ENCODE measurements around the gene DCBLD2. TPM values are rescaled to one million over a fixed set of nuclear protein-coding genes. Genes with fewer than 3 reads are reported as not detected.

Gene DCBLD2, protein sequence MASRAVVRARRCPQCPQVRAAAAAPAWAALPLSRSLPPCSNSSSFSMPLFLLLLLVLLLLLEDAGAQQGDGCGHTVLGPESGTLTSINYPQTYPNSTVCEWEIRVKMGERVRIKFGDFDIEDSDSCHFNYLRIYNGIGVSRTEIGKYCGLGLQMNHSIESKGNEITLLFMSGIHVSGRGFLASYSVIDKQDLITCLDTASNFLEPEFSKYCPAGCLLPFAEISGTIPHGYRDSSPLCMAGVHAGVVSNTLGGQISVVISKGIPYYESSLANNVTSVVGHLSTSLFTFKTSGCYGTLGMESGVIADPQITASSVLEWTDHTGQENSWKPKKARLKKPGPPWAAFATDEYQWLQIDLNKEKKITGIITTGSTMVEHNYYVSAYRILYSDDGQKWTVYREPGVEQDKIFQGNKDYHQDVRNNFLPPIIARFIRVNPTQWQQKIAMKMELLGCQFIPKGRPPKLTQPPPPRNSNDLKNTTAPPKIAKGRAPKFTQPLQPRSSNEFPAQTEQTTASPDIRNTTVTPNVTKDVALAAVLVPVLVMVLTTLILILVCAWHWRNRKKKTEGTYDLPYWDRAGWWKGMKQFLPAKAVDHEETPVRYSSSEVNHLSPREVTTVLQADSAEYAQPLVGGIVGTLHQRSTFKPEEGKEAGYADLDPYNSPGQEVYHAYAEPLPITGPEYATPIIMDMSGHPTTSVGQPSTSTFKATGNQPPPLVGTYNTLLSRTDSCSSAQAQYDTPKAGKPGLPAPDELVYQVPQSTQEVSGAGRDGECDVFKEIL
- polyA plus RNA-seq (2012; ENCODE audit: missing spikeins), result 6.5 TPM

DNA sequence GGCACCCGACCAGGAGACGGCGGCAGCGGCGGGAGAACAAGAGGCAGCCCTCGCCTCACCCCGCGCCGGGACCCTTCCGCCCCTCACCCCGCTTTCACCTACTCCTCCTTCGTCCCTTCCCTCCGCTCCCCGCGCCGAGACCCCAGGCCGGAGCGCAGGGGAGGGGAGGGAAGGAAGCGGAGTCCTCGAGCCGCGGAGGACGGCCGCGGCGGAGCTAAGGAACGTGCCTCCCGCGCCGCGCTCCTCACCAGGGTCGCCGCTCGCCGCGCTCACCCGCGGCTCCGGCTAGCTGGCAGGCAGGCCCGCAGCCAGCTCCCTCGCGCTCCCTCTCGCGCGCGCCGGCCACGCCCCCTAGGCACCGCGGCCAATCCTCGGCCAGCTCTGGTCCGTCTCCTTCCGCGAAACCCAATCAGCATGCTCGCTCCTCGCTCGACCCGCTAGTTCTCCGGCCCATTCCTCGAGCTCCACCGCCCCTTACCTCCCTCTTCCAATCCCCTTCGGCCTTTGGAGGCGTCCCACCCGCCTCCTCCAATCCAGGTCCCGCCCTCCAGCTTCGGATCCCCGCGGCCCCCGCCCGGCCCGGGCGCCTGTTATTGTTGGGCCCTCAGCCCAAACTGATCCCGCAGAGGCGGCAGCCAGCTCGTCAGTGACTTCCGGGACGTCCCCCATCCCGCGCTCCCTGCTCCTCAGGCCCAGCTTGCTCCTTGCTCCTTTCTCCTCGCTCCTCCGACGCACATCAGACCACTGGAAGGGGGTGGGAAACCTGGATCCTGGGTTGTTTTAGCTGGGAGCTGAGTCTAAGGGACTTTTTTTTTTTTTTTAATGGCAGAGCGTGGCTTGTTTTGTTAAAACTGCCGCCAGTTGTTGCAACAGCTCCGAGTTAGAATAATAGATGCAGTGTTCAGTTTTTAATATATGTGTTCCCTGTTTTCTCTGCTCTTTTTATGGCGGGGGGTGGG is at the start of gene DCBLD2:
DCBLD2 (minus strand) TSS at position 304 of the 959 bp plus-strand sequence. CDS start 369 bp downstream, outside the sequence.
- DNase-seq (ENCODE audit: insufficient read length) (peak; percentile 97), FAIRE-seq (peak; percentile 100)
- TF ChIP-seq POLR2A (IDR thresholded peaks at IDR 0.05; ENCODE audit: low read depth, low read length) (peak; percentile 91), POLR2AphosphoS5 (IDR thresholded peaks at IDR 0.05; ENCODE audit: low read depth, low read length) (peak; percentile 87), TAF1 (IDR thresholded peaks at IDR 0.05; ENCODE audit: borderline replicate concordance, low read depth, low read length) (peak; percentile 49)

- TF ChIP-seq POLR2A (IDR thresholded peaks at IDR 0.05; ENCODE audit: low read depth, low read length), result no peak
- no peak for DNase-seq (ENCODE audit: insufficient read length)
- FAIRE-seq, result no peak
Measured at GRCh38 chr3:98945666-98946065, 44.2 kb upstream of the DCBLD2 start.

GRCh38 chr3:98945101-98945524 is 43.6 kb upstream of the DCBLD2 start:
- FAIRE-seq, result no peak
- TF ChIP-seq POLR2A (IDR thresholded peaks at IDR 0.05; ENCODE audit: low read depth, low read length) (no peak), TAF1 (IDR thresholded peaks at IDR 0.05; ENCODE audit: borderline replicate concordance, low read depth, low read length) (no peak), POLR2AphosphoS5 (IDR thresholded peaks at IDR 0.05; ENCODE audit: low read depth, low read length) (no peak)
- no peak for DNase-seq (ENCODE audit: insufficient read length)

GRCh38 chr3:98930413-98930812 is 28.9 kb upstream of the DCBLD2 start:
- TF ChIP-seq POLR2AphosphoS5 (IDR thresholded peaks at IDR 0.05; ENCODE audit: low read depth, low read length) (no peak), TAF1 (IDR thresholded peaks at IDR 0.05; ENCODE audit: borderline replicate concordance, low read depth, low read length) (no peak), POLR2A (IDR thresholded peaks at IDR 0.05; ENCODE audit: low read depth, low read length) (no peak)
- DNase-seq (ENCODE audit: insufficient read length) (no peak), FAIRE-seq (no peak)

GRCh38 chr3:98921957-98922356 is 20.5 kb upstream of the DCBLD2 start:
- DNase-seq (ENCODE audit: insufficient read length) (no peak), FAIRE-seq (no peak)
- TF ChIP-seq POLR2A (IDR thresholded peaks at IDR 0.05; ENCODE audit: low read depth, low read length) (no peak), TAF1 (IDR thresholded peaks at IDR 0.05; ENCODE audit: borderline replicate concordance, low read depth, low read length) (no peak), POLR2AphosphoS5 (IDR thresholded peaks at IDR 0.05; ENCODE audit: low read depth, low read length) (no peak)

DNA sequence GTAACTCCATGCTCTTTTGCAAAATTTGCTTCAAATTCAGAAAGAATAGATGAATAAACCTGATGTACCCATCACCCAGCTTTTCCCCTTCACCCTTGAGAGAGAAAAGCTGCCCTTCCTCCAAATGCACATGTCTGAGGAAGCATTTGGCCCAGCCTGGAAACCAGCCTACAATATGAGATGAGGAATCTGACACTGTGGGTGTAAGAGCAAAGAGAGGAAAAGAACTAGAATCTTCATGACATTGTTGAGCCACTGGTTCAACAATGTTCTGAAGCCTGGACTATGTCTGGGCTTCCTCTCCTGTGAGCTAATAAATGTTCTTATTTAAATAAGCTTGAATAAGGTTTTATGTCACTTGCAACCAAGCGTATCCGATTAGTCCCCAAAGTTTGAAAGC is 18.7 kb upstream of the DCBLD2 start:
- FAIRE-seq, result no peak
- no peak for DNase-seq (ENCODE audit: insufficient read length)
- TF ChIP-seq TAF1 (IDR thresholded peaks at IDR 0.05; ENCODE audit: borderline replicate concordance, low read depth, low read length) (no peak), POLR2A (IDR thresholded peaks at IDR 0.05; ENCODE audit: low read depth, low read length) (no peak), POLR2AphosphoS5 (IDR thresholded peaks at IDR 0.05; ENCODE audit: low read depth, low read length) (no peak)

DNA sequence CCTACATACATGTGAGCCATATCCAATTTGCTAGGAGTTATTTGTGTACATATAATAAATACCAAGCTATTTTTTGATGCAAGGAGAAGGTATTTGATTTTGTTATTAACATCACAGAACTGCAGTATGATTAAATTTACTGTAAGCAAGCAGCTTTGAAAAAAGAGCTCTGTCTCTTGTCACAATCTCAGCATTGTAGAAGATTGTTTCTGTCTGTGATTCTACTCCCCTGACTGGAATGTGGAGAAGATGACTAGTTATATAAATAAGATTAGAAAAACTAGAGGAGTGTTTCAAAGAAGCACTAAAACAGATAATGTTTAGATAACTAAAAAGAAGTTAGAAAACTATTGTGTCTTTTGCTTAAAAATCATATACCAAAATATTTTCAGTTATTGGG is 17.1 kb upstream of the DCBLD2 start:
- DNase-seq (ENCODE audit: insufficient read length), result no peak
- FAIRE-seq, result no peak
- TF ChIP-seq POLR2AphosphoS5 (IDR thresholded peaks at IDR 0.05; ENCODE audit: low read depth, low read length), result no peak
- TF ChIP-seq TAF1 (IDR thresholded peaks at IDR 0.05; ENCODE audit: borderline replicate concordance, low read depth, low read length), result no peak
- TF ChIP-seq POLR2A (IDR thresholded peaks at IDR 0.05; ENCODE audit: low read depth, low read length), result no peak

- DNase-seq (ENCODE audit: insufficient read length) (no peak), FAIRE-seq (no peak)
- TF ChIP-seq POLR2A (IDR thresholded peaks at IDR 0.05; ENCODE audit: low read depth, low read length) (no peak), TAF1 (IDR thresholded peaks at IDR 0.05; ENCODE audit: borderline replicate concordance, low read depth, low read length) (no peak), POLR2AphosphoS5 (IDR thresholded peaks at IDR 0.05; ENCODE audit: low read depth, low read length) (no peak)
Measured at GRCh38 chr3:98917608-98918007, 16.1 kb upstream of the DCBLD2 start.

DNA sequence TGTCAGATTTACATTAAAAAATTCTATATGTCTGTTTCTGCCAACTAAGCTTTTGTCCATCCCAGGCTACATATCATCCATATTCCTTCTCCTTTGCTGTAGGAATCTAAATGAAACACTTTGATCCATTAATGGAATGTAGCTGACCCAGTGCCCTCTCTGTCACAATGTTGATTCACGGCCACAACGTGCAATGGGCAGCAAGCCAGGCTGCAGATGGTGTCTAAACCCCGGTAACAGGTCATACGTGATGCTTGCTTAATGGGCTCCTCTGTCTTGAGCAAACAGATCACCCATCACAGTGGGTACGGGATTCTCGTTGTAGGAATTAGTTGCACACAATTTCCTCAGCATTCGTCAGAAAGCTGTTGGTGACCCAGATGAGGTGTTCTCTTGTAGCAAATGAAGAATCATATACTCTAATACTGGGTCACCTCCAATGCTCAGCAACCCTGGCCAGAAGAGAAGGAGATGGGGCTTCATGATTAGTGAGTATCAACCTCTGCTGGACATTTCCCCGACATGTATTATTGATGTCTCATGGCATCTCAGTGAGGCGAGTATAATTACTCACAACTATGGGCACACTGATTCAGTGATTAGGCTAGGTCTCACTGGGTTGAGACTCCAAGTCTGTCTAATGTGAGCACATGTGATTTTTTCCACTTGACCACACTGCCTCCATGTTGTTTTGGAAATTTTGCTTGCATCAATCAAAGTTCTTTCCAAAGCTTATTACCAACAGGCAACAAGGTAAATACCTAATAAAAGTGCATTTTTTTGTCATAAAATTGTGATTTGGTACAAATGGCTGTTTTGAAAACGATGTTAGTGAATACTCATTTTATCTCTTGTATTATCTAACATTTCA is 12.9 kb upstream of the DCBLD2 start:
- TF ChIP-seq POLR2A (IDR thresholded peaks at IDR 0.05; ENCODE audit: low read depth, low read length) (no peak), POLR2AphosphoS5 (IDR thresholded peaks at IDR 0.05; ENCODE audit: low read depth, low read length) (no peak), TAF1 (IDR thresholded peaks at IDR 0.05; ENCODE audit: borderline replicate concordance, low read depth, low read length) (no peak)

GRCh38 chr3:98912448-98912847 is 11.0 kb upstream of the DCBLD2 start:
- FAIRE-seq (no peak), DNase-seq (ENCODE audit: insufficient read length) (no peak)
- TF ChIP-seq POLR2AphosphoS5 (IDR thresholded peaks at IDR 0.05; ENCODE audit: low read depth, low read length), result no peak
- TF ChIP-seq POLR2A (IDR thresholded peaks at IDR 0.05; ENCODE audit: low read depth, low read length), result no peak
- no peak for TF ChIP-seq TAF1 (IDR thresholded peaks at IDR 0.05; ENCODE audit: borderline replicate concordance, low read depth, low read length)

More for the DNA sequence above, 12.9 kb upstream of the DCBLD2 start:
- DNase-seq (ENCODE audit: insufficient read length) (no peak), FAIRE-seq (no peak)
